ENCODE measurements around the gene GABBR2. TPM values are rescaled to one million over a fixed set of nuclear protein-coding genes. Genes with fewer than 3 reads are reported as not detected.

Gene GABBR2
- total and polyA plus RNA-seq, 2 of the 8 experiments (the other 6 are each of a cell fraction or from before 2014, with no cell fraction given): 0.50 to 1.2 TPM

- H3K79me2 ChIP-seq (ENCODE audit: control insufficient read depth in 1 of 2, insufficient read depth in 2 of 2, low read length in 2 of 2): no peaks in the 10 kb centered on the region
- H3K27me3 ChIP-seq (replicated peaks in 1 of 4; ENCODE audit: control insufficient read depth in 3 of 4, extremely low read depth in 1 of 4, insufficient read depth in 3 of 4, low read length in 3 of 4): peaks cover 0 to 2% (median 0%) of the 10 kb centered on the region in 4 experiments; a peak in 2 of 7 replicates
- H3K79me1 ChIP-seq (ENCODE audit: low read depth, low read length): no peaks in the 10 kb centered on the region
- H3K18ac ChIP-seq (ENCODE audit: extremely low read depth, low read length): no peak overlapping the region
- CTCF ChIA-PET (ENCODE audit: partially characterized antibody): interaction anchor here (0.7 to 2.8 kb wide), 5 partner anchors 15 to 354 kb away, joined by 3 to 10 read pairs (median 3); no protein-coding TSS in a partner anchor
- no peaks in the 10 kb centered on the region for H3K4me1 ChIP-seq (replicated peaks in 1 of 4; ENCODE audit: control insufficient read depth in 3 of 4, insufficient read depth in 4 of 4, low read length in 3 of 4)
- H4K91ac ChIP-seq (replicated peaks; ENCODE audit: insufficient read length, low read length): no peak overlapping the region
- no peak overlapping the region for H3K9ac ChIP-seq (replicated peaks in 1 of 4; ENCODE audit: extremely low read depth in 1 of 4, low read depth in 3 of 4, low read length in 3 of 4)
- peak overlapping the region; percentile 25; the same call in 1 of the 2 replicates for H2BK15ac ChIP-seq (ENCODE audit: low read length)
- H2BK5ac ChIP-seq (ENCODE audit: low read depth, low read length): 0 out of 2 replicates have a peak overlapping the region, but pooled peaks have one; percentile 19
- H3K36me3 ChIP-seq (ENCODE audit: control insufficient read depth in 2 of 4, insufficient read depth in 4 of 4, low read length in 3 of 4): no peaks in the 10 kb centered on the region
- no peaks in the 10 kb centered on the region for H3K23me2 ChIP-seq (ENCODE audit: low read depth, low read length)
- no peak overlapping the region for H3K4ac ChIP-seq (replicated peaks; ENCODE audit: insufficient read length, low read depth, low read length)
- no peak overlapping the region for H3K4me3 ChIP-seq (ENCODE audit: extremely low read depth in 1 of 4, insufficient read depth in 2 of 4, low read depth in 3 of 4, low read length in 4 of 4)
- H3K27ac ChIP-seq (ENCODE audit: low read depth, low read length): no peak overlapping the region
- no peak overlapping the region for H3K4me2 ChIP-seq (ENCODE audit: insufficient read depth in 1 of 2, low read depth in 2 of 2, low read length in 2 of 2)
- H3K9me3 ChIP-seq (ENCODE audit: insufficient read depth in 2 of 2, low read depth in 1 of 2, low read length in 1 of 2): no peaks in the 10 kb centered on the region
- peak overlapping the region; percentile 21; the same call in 1 of the 2 replicates for H2BK20ac ChIP-seq (ENCODE audit: low read length)
- H3K56ac ChIP-seq (replicated peaks; ENCODE audit: insufficient read length, low read depth, low read length): no peak overlapping the region
- no peak overlapping the region for H2BK120ac ChIP-seq (replicated peaks; ENCODE audit: low read depth, low read length)
- no peak overlapping the region for H2BK12ac ChIP-seq (ENCODE audit: low read depth, low read length)
- H2AFZ ChIP-seq (ENCODE audit: low read length): no peak overlapping the region
- DNase-seq (ENCODE audit: low read depth in 1 of 2, low spot score in 2 of 2) (no peak), FAIRE-seq (no peak)
- H3K14ac ChIP-seq (ENCODE audit: insufficient read length): no peak overlapping the region
- H3K23ac ChIP-seq (ENCODE audit: insufficient read length): no peak overlapping the region
- H4K20me1 ChIP-seq (replicated peaks in 1 of 2; ENCODE audit: control insufficient read depth in 1 of 2, insufficient read depth in 2 of 2, low read length in 2 of 2): no peaks in the 10 kb centered on the region
- POLR2A ChIA-PET (ENCODE audit: partially characterized antibody): interaction anchor here (1.6 kb wide), 1 partner anchor 11 kb away, joined by 4 read pairs; no protein-coding TSS in a partner anchor
- no peak overlapping the region for H4K8ac ChIP-seq (ENCODE audit: extremely low read depth, insufficient read depth, low read length)
- H4K5ac ChIP-seq (ENCODE audit: insufficient read length, low read depth, low read length): no peak overlapping the region
- no peak overlapping the region for H2AK5ac ChIP-seq (ENCODE audit: low read depth, low read length)
- WGBS, 2 experiments (ENCODE audit: extremely low coverage in 1 of 2, insufficient coverage in 1 of 2, insufficient read length in 1 of 2, insufficient replicate concordance in 2 of 2, low coverage in 1 of 2, low lambda C conversion rate in 2 of 2, missing lambda C conversion rate in 1 of 2): 86% methylated on average over 5 of the region's 5 CpGs; no CpG with 5 or more reads in 1 of the 2 experiments
- no peak for TF ChIP-seq SRF (IDR thresholded peaks at IDR 0.05; ENCODE audit: low read depth, low read length)
- no peak for TF ChIP-seq KDM5A (IDR thresholded peaks at IDR 0.05; ENCODE audit: low read length)
- TF ChIP-seq CBX5 (IDR thresholded peaks at IDR 0.05; ENCODE audit: low read depth, low read length): no peak
Measured at GRCh38 chr9:98288881-98289280, 419.9 kb downstream of the GABBR2 start.

Measured in H1 (cell line).